Astrocyte (in vitro differentiated cells and primary cell): Measurements from ENCODE around the gene AURKAIP1. TPM values are rescaled to one million over a fixed set of nuclear protein-coding genes. Genes with fewer than 3 reads are reported as not detected.
A peak's percentile ranks its signal among the peaks of the same experiment; 100 is the strongest.

ENCODE experiments used
- DNase-seq: peaks from one replicate; pipeline ENCODE4 v3.0.0-alpha.2; 2010; ENCODE audit warnings: low read depth
- FAIRE-seq: peaks from 2 replicates; lab custom pipeline; 2011; peaks lifted over from hg19 to GRCh38; lab: Jason Lieb, UNC
- H2AFZ ChIP-seq: 2 replicates; pipeline ENCODE4 v1.6.0; 2012; ENCODE audit warnings: low read depth, low read length, inconsistent platforms
- H3K27ac ChIP-seq: 2 replicates; pipeline ENCODE4 v1.5.1; 2011; ENCODE audit warnings: low read depth, low read length, inconsistent platforms
- H3K27me3 ChIP-seq: 2 replicates; pipeline ENCODE4 v1.6.0; 2011; ENCODE audit warnings: low read length, inconsistent platforms; ENCODE audit not compliant: insufficient read depth
- H3K36me3 ChIP-seq: 2 replicates; pipeline ENCODE4 v1.5.1; 2011; ENCODE audit warnings: low read length, inconsistent platforms; ENCODE audit not compliant: insufficient read depth
- H3K4me1 ChIP-seq: 2 replicates; pipeline ENCODE4 v1.5.1; 2011; ENCODE audit warnings: low read length, inconsistent platforms; ENCODE audit not compliant: insufficient read depth
- H3K4me2 ChIP-seq: 2 replicates; pipeline ENCODE4 v1.6.0; 2012; ENCODE audit warnings: low read length, inconsistent platforms
- H3K4me3 ChIP-seq: 2 replicates; pipeline ENCODE4 v1.5.1; 2011; ENCODE audit warnings: low read depth, mild to moderate bottlenecking, low read length, inconsistent platforms; ENCODE audit not compliant: insufficient read depth
- H3K79me2 ChIP-seq: 2 replicates; pipeline ENCODE4 v1.6.0; 2012; ENCODE audit warnings: mild to moderate bottlenecking, low read length, inconsistent platforms; ENCODE audit not compliant: insufficient read depth
- H3K9ac ChIP-seq: 2 replicates; pipeline ENCODE4 v1.6.0; 2012; ENCODE audit warnings: mild to moderate bottlenecking, low read length, inconsistent platforms
- H3K9me3 ChIP-seq: 2 replicates; pipeline ENCODE4 v1.5.1; 2012; ENCODE audit warnings: low read depth, mild to moderate bottlenecking, low read length, inconsistent platforms; ENCODE audit not compliant: insufficient read depth
- H4K20me1 ChIP-seq: 2 replicates; pipeline ENCODE4 v1.6.0; 2012; ENCODE audit warnings: low read length, inconsistent platforms; ENCODE audit not compliant: insufficient read depth
- H3K27ac Mint-ChIP-seq: one replicate; pipeline ENCODE4 v1.8.0; 2021; ENCODE audit warnings: mild to moderate bottlenecking, mixed read lengths; ENCODE audit not compliant: unreplicated experiment
- H3K27me3 Mint-ChIP-seq: one replicate; pipeline ENCODE4 v1.8.0; 2021; ENCODE audit warnings: low read depth, mixed read lengths; ENCODE audit not compliant: unreplicated experiment
- H3K36me3 Mint-ChIP-seq: one replicate; pipeline ENCODE4 v1.8.0; 2021; ENCODE audit warnings: low read depth, mixed read lengths; ENCODE audit not compliant: unreplicated experiment
- H3K4me1 Mint-ChIP-seq: one replicate; pipeline ENCODE4 v1.8.0; 2021; ENCODE audit warnings: low read depth, mixed read lengths; ENCODE audit not compliant: unreplicated experiment
- H3K4me3 Mint-ChIP-seq: one replicate; pipeline ENCODE4 v1.8.0; 2021; ENCODE audit warnings: mild to moderate bottlenecking, moderate library complexity, mixed read lengths; ENCODE audit not compliant: unreplicated experiment
- H3K9me3 Mint-ChIP-seq: one replicate; pipeline ENCODE4 v1.8.0; 2021; ENCODE audit warnings: mild to moderate bottlenecking, mixed read lengths; ENCODE audit not compliant: unreplicated experiment
- EZH2 ChIP-seq: IDR thresholded peaks from 2 replicates; pipeline ENCODE4 v1.6.1; 2012; ENCODE audit warnings: mild to moderate bottlenecking, low read length, inconsistent platforms; ENCODE audit not compliant: insufficient read depth
- total RNA-seq: library from RNA; stranded (reverse); gene quantifications from 2 replicates; pipeline ENCODE4 v1.2.1, GENCODE V29; 2021
- TF ChIP-seq, protein P1 (sequence below): IDR thresholded peaks from 2 replicates; pipeline ENCODE4 v1.5.1; 2011; ENCODE audit warnings: low read depth, mild to moderate bottlenecking, inconsistent platforms, low read length, moderate library complexity; ENCODE audit not compliant: insufficient read depth

AURKAIP1 gene
- total RNA-seq, 1 donor from 2014 or later = 135 TPM

- Histone ChIP-seq H4K20me1 (peaks cover 32% of the 10 kb centered on the region), H3K27me3 (no peaks in the 10 kb centered on the region), H3K36me3 (peaks cover 4% of the 10 kb centered on the region), H3K27ac (peak overlapping the region; percentile 96), H3K79me2 (peaks cover 43% of the 10 kb centered on the region), H3K4me2 (peak overlapping the region; percentile 97), H2AFZ (peak overlapping the region; percentile 4), H3K9ac (peak overlapping the region; percentile 95), H3K4me1 (peaks cover 51% of the 10 kb centered on the region), H3K9me3 (no peaks in the 10 kb centered on the region), H3K4me3 (peak overlapping the region; percentile 83)
- peak overlapping the region; percentile 96 for H3K27ac Mint-ChIP-seq
- peaks cover 24% of the 10 kb centered on the region for H3K4me1 Mint-ChIP-seq
- TF ChIP-seq EZH2 = no peak
- TF ChIP-seq, protein P1, sequence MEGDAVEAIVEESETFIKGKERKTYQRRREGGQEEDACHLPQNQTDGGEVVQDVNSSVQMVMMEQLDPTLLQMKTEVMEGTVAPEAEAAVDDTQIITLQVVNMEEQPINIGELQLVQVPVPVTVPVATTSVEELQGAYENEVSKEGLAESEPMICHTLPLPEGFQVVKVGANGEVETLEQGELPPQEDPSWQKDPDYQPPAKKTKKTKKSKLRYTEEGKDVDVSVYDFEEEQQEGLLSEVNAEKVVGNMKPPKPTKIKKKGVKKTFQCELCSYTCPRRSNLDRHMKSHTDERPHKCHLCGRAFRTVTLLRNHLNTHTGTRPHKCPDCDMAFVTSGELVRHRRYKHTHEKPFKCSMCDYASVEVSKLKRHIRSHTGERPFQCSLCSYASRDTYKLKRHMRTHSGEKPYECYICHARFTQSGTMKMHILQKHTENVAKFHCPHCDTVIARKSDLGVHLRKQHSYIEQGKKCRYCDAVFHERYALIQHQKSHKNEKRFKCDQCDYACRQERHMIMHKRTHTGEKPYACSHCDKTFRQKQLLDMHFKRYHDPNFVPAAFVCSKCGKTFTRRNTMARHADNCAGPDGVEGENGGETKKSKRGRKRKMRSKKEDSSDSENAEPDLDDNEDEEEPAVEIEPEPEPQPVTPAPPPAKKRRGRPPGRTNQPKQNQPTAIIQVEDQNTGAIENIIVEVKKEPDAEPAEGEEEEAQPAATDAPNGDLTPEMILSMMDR = no peak
- peaks cover 3% of the 10 kb centered on the region for H3K36me3 Mint-ChIP-seq
- DNase-seq (peak; percentile 5), FAIRE-seq (no peak)
- H3K9me3 Mint-ChIP-seq = no peaks in the 10 kb centered on the region
- H3K4me3 Mint-ChIP-seq = peak overlapping the region; percentile 83
- peaks cover 2% of the 10 kb centered on the region for H3K27me3 Mint-ChIP-seq
Measured at GRCh38 chr1:1357871-1358432, 17.1 kb downstream of the AURKAIP1 start.

- H3K79me2 ChIP-seq = peaks cover 51% of the 10 kb centered on the region
- no peaks in the 10 kb centered on the region for H3K9me3 ChIP-seq
- H3K27me3 ChIP-seq = no peaks in the 10 kb centered on the region
- Mint-ChIP-seq H3K27me3 (peaks cover 2% of the 10 kb centered on the region), H3K36me3 (peaks cover 6% of the 10 kb centered on the region), H3K9me3 (no peaks in the 10 kb centered on the region), H3K27ac (peak overlapping the region; percentile 96), H3K4me1 (peaks cover 27% of the 10 kb centered on the region), H3K4me3 (peak overlapping the region; percentile 83)
- peak overlapping the region; percentile 95 for H3K9ac ChIP-seq
- peaks cover 11% of the 10 kb centered on the region for H3K36me3 ChIP-seq
- H4K20me1 ChIP-seq = peaks cover 42% of the 10 kb centered on the region
- TF ChIP-seq, protein P1 = no peak
- no peak for TF ChIP-seq EZH2
- no peak for FAIRE-seq
- peak overlapping the region; percentile 83 for H3K4me3 ChIP-seq
- H3K4me2 ChIP-seq = peak overlapping the region; percentile 97
- no peak overlapping the region for H2AFZ ChIP-seq
- peaks cover 48% of the 10 kb centered on the region for H3K4me1 ChIP-seq
- H3K27ac ChIP-seq = peak overlapping the region; percentile 96
- DNase-seq = no peak
Measured at GRCh38 chr1:1356796-1357401, 18.1 kb downstream of the AURKAIP1 start.
